Stromal cell of bone marrow (primary cell): ENCODE data around the gene PHACTR3.

Source experiments
- DNase-seq: peaks from one replicate; pipeline ENCODE4 v3.0.0-alpha.2; 2012; ENCODE audit warnings: low read depth

The PHACTR3 gene

GRCh38 chr20:59648466-59649070, 44.2 kb downstream of the PHACTR3 start:
- DNase-seq = no peak

DNA sequence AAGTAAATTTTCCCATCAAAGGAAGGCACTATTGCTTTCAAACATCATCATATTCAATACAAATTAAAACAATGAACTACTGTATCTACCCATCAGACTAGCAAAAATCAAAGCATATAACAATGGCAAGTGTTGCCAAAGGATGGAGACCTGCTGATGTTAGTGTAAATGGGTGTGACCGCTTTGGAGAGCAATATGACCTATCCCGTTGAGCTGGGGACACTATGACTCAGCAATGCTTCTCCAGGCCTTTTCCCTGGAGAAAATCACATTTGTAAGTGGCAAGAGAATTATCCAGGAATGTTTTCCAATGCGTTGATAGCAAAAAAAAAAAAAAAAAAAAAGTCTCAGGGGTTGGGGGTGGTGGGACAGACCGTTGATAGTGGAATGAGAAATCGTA, 46.1 kb downstream of the PHACTR3 start:
- no peak for DNase-seq

DNA sequence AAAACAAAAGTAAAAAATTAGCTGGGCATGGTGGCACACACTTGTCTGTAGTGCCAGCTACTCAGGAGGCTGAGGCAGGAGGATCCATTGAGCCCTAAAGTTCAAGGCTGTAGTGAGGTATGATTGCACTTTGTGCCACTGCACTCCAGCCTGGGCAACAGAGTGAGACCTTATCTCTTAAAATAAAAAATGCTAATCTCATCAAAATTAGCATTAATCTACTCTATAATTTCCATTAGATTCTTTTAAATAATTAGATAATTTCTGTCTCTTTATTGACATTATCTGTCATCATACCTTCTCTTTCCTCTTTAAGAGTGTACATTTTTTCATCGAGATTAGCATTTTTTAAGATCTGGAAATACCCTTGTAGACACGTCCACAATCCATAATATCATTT, 48.0 kb downstream of the PHACTR3 start:
- DNase-seq = no peak

DNA sequence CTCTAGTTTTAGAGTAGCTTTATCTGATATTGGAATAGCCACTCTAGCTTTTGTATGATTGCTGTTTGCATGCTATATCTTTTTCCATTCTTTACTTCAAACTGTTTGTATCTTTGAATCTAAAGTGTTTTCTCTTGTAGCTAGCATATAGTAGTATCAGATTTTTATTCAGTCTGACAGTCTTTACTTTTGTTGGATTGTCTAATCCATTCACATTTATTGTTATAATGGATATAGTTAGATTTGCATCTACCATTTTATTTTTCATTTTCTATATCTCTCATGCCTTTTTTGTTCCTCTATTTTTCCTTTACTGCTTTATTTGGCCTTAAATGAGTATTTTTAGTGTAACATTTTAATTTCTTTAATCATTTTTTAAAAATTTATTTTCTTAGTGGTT, 52.1 kb downstream of the PHACTR3 start:
- no peak for DNase-seq

GRCh38 chr20:59657459-59658046, 53.2 kb downstream of the PHACTR3 start:
- DNase-seq = no peak

GRCh38 chr20:59660471-59660870, 56.1 kb downstream of the PHACTR3 start:
- no peak for DNase-seq

DNA sequence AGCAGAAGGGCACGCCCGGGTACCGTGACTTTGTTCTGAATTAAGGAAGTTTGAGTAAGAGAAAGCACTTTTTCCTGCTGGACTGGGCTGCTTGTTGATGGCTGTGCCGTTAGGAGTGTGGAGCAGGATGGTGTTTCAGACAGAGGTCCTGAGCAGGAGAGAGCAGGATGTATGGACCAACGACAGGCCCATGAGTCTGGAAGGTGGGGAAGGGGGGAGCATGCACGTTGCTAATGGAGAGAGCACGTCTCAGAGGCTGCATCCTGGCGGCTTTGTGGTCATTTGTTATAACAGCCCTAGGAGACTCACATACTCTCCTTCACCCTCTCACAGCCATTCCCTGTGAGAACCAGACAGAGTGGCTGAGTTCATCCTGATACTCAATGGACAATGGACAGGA, 56.8 kb downstream of the PHACTR3 start:
- DNase-seq = no peak

DNA sequence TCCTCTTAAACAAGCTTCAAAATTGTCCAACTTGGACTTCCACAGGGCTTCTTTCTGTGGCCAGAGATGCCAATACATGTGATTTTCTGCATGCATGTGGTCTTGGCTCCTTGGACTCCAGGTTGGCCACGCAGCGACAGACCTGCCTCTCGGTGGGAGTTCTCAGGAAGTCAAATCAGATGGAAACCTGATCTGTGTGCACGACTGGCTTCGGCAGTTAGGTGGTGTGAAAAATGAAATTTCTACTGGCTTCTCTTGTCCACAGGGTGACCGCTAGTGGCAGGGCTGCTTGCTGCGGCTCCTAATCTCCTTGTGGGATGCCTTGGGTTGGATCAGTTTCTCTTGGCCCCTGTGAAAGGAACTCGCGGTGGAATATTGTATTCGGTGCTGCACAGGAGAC, 57.3 kb downstream of the PHACTR3 start:
- no peak for DNase-seq

- DNase-seq = no peak
These were observed 57.8 kb downstream of the PHACTR3 start for GRCh38 chr20:59662161-59662560.

- DNase-seq = no peak
These were observed 58.6 kb downstream of the PHACTR3 start for GRCh38 chr20:59662856-59663512.

- DNase-seq = no peak
These were observed 59.2 kb downstream of the PHACTR3 start for GRCh38 chr20:59663513-59664060.

DNA sequence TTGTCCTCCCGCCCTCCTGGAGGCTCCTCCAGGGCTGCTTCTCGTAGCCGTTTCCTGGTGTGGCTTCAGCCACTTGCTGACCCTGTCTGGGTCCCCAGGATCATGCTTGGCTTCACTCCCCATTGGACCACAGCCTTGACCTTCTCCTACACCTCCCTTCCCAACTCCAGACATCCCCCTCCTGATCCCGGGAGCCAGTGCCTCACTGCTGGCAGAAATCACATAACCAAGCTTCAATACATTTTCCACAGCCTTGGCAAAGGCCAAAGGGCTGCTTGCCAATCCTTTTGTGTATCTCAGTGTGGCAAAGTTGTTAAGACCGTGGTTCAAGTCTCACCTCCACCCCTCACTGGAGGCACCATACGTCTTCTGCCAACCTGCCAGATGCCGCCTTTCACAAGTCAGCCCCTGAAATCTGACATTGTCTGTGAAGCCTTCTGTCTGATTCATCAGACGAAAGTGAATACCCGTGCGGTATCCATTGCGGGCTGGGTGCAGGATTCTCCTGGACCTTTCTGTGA, 60.1 kb downstream of the PHACTR3 start:
- DNase-seq = no peak

DNA sequence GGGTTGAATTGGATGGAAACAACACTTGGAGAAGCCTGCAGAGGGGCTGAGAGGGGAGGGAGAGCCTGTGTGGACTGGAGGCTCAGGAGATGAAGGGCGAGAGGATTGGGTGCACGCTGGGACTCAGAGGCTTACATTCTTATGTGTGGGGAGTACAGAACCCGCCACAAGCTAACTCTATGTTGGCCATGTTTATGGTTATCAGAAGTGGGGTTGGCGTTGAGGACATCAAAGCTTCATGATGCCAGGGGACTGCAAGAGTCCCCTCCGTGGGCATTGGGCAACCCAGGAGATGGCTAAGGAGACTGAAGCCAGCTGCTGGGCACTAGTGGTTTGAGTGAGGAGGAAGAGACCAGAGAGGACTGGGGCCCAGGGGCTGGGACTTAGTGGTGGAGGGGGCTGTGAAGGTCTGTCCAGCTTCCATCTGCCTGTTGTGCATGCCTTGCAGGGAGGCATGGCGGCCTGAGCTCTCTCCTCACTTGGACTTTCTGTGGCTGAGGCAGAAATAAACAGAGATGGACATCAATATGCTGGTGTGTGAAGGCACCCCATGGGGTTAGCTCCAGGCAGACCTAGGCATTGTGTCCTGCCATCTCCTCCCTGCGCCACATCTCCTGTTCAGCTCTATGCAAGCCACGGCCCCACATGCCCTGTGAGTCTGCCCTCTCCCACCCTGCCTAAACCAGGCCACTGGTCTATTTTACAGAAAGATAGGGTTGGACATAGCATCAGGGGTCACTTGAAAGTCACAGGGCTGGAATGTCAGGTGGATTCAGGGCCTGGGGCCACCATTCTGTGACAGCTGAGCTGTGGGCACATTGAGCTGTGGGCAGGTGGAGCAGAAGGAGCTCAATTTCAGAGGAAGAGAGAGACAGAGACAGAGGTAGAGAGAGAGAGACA, 61.6 kb downstream of the PHACTR3 start:
- DNase-seq = no peak

- no peak for DNase-seq
These were observed 62.2 kb downstream of the PHACTR3 start for GRCh38 chr20:59666586-59666985.

- DNase-seq = no peak
These were observed 62.8 kb downstream of the PHACTR3 start for GRCh38 chr20:59667131-59667530.

GRCh38 chr20:59667981-59668515, 63.7 kb downstream of the PHACTR3 start:
- no peak for DNase-seq

- DNase-seq = no peak
These were observed 64.8 kb downstream of the PHACTR3 start for GRCh38 chr20:59668926-59669850.

DNA sequence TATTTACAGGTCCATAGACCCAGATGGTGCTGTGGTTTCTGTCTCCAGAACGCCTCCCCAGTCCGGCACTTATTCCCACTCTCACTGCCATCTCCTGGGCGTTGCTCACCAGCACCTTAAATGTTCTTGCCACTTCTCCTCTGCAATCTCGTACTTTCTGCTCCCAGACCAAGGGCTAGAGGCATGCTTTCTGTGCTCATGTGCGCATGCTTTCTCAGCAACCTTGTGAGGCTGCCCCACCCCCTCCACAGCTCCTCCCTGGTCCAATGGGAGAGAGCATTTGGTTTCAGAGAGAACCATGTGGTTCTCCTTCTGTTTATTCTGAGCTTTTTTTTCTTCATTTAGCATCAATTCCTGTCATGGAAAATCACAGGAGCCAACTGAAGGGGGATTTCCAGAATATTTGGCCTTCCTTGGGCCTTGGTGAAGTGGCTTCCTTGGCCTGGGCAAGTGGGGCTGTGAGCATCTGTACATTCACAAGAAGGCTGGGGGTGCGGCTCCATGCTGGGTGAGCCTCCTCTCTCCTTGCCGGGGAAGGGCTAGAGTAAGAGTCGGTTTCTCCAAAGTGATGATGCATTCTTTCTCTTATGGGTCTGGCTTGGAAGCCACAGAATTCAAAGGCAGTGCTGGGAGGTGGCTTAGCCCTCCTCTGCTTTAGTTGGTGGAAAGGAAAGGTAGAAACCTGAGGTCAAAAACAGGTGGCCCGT, 66.6 kb downstream of the PHACTR3 start:
- no peak for DNase-seq

DNA sequence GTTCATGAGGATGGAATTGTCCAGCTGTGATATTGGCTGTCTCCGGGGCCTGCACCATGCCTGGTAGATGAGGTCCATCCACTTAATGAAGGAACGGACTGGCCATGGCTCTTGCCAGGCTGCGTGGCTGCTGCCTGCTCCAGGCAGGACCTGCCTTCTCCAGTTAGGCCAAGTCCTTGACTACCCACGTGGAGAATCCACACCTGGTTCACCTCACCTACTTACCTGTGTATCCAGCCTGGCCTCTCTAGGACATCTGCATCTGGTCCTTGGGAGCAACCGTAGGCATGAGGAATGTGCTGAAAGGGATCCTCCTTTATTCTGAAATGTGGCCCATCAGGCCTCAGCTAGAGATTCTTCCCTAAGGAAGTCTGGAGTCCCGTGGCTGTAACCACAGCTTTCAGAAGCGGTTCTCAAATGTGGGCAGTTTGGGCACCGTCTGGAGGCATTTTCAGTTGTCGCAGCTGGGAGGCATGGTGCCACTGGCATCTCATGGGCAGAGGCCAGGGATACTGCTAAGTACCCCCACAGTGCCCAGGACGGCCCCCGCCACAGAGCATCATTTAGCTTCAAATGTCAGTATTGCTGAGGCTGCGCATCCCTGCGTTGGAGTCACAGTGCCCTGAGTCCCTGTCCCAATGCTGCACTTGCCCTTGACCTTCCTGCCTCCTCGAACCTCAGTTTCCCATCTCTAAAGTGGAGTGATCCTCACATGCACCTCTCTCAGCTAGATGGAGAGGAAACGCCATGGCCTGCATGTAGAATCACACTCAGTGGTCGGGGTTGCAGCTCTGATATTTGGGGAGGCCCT, 67.5 kb downstream of the PHACTR3 start:
- no peak for DNase-seq
